ENCODE measurements around the gene GALNT2. TPM values are rescaled to one million over a fixed set of nuclear protein-coding genes. Genes with fewer than 3 reads are reported as not detected.
A peak's percentile ranks its signal among the peaks of the same experiment; 100 is the strongest.

Gene GALNT2
- total and polyA plus RNA-seq, 10 donors, result 7.9 to 44.8 (median 36.9) TPM

GRCh38 chr1:230141021-230141648 is 74.1 kb downstream of the GALNT2 start:
- Histone ChIP-seq H3K27ac (no peak overlapping the region), H3K36me3 (peaks cover 0 to 6% (median 0%) of the 10 kb centered on the region in 6 donors), H3K4me3 (no peak overlapping the region), H3K27me3 (replicated peaks in 1 of 7) (no peaks in the 10 kb centered on the region), H3K4me1 (peaks cover 5 to 60% (median 38%) of the 10 kb centered on the region in 6 donors), H3K9me3 (no peaks in the 10 kb centered on the region)
- DNase-seq, result no peak
- TF ChIP-seq POLR2AphosphoS5 (IDR thresholded peaks at IDR 0.05), result no peak
- intact Hi-C loops (cut with DNase I; ENCODE audit: low total_unique reads), result no loop called here
- WGBS, 5 donors, result 92 to 98% (median 94%) methylated on average over 8 of the region's 8 CpGs

GRCh38 chr1:230141797-230142607 is 75.0 kb downstream of the GALNT2 start:
- H3K4me3 ChIP-seq, result no peak overlapping the region
- intact Hi-C loops (cut with DNase I; ENCODE audit: low total_unique reads), result no loop called here
- no peak for TF ChIP-seq POLR2AphosphoS5 (IDR thresholded peaks at IDR 0.05)
- TF ChIP-seq, protein P1, sequence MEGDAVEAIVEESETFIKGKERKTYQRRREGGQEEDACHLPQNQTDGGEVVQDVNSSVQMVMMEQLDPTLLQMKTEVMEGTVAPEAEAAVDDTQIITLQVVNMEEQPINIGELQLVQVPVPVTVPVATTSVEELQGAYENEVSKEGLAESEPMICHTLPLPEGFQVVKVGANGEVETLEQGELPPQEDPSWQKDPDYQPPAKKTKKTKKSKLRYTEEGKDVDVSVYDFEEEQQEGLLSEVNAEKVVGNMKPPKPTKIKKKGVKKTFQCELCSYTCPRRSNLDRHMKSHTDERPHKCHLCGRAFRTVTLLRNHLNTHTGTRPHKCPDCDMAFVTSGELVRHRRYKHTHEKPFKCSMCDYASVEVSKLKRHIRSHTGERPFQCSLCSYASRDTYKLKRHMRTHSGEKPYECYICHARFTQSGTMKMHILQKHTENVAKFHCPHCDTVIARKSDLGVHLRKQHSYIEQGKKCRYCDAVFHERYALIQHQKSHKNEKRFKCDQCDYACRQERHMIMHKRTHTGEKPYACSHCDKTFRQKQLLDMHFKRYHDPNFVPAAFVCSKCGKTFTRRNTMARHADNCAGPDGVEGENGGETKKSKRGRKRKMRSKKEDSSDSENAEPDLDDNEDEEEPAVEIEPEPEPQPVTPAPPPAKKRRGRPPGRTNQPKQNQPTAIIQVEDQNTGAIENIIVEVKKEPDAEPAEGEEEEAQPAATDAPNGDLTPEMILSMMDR (IDR thresholded peaks at IDR 0.05 in 8 of 11, conservative IDR thresholded peaks at IDR 0.05 in 3 of 11), result no peak
- DNase-seq, result peak; percentile 40
- peaks cover 0 to 6% (median 0%) of the 10 kb centered on the region in 6 donors for H3K36me3 ChIP-seq
- 85 to 92% (median 86%) methylated on average over 15 of the region's 15 CpGs for WGBS, 5 donors
- H3K4me1 ChIP-seq, result peaks cover 12 to 69% (median 44%) of the 10 kb centered on the region in 6 donors
- H3K9me3 ChIP-seq, result no peaks in the 10 kb centered on the region
- H3K27ac ChIP-seq, result no peak overlapping the region
- no peaks in the 10 kb centered on the region for H3K27me3 ChIP-seq (replicated peaks in 1 of 7)

DNA sequence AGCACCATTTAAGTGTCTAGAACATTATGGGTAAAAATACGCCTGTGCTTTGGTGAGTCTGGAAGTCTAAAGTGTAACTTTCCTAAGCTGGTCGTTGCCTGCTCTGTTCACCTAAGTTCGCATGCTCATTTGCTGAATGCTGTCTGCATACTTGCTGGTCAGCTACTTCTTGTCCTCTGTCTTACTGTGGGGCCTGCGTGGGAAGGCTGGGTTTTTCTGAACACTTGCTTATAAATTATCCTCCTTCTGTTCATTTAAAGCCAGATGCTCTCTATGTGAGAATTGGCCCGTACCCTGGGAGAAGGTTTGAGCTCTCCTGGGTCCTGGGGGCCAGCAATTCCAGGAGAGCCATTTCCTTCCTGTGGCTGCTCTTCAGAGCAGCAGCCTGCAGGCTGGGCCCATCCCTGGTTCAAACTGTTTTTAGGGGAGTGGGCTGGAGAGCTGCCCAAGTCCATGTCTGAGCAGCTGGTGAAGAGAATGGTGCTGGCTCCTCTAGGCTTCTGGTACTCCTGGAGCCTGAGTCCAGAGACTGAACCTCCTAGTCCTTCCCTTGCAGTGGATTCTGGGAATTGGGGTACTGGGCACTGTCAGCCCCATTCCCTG is 75.7 kb downstream of the GALNT2 start:
- H3K4me3 ChIP-seq, result no peak overlapping the region
- no peaks in the 10 kb centered on the region for H3K9me3 ChIP-seq
- WGBS, 5 donors, result 84 to 88% (median 86%) methylated on average over 5 of the region's 5 CpGs
- H3K27ac ChIP-seq, result no peak overlapping the region
- H3K36me3 ChIP-seq, result peaks cover 0 to 6% (median 0%) of the 10 kb centered on the region in 6 donors
- TF ChIP-seq, protein P1 (IDR thresholded peaks at IDR 0.05 in 8 of 11, conservative IDR thresholded peaks at IDR 0.05 in 3 of 11), result no peak
- no peak for TF ChIP-seq POLR2AphosphoS5 (IDR thresholded peaks at IDR 0.05)
- H3K27me3 ChIP-seq (replicated peaks in 1 of 7), result no peaks in the 10 kb centered on the region
- peaks cover 17 to 76% (median 50%) of the 10 kb centered on the region in 6 donors for H3K4me1 ChIP-seq
- intact Hi-C loops (cut with DNase I; ENCODE audit: low total_unique reads), result no loop called here
- peak; percentile 28 for DNase-seq

DNA sequence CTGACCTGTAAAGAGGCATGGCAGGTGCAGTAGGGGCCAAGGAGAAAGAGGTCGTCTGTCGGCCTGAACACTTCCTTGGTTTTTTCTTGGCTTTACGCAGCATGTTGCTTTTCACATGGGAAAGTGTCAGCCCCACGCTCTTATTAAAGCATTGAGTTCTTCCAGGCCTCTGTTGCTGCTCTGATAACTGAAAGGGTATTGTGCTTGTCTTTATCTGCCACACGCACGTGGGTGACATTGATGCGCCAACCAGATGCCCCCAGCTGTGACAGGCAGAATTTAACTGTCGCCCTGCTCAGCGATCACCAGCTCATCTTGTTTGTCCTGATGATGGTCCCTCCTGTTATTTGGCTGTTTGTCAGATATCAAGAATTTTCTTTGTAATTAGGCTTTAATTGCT is 76.5 kb downstream of the GALNT2 start:
- peaks cover 17 to 84% (median 55%) of the 10 kb centered on the region in 6 donors for H3K4me1 ChIP-seq
- intact Hi-C loops (cut with DNase I; ENCODE audit: low total_unique reads), result no loop called here
- H3K9me3 ChIP-seq, result no peaks in the 10 kb centered on the region
- peak; percentile 23 for DNase-seq
- H3K27me3 ChIP-seq (replicated peaks in 1 of 7), result no peaks in the 10 kb centered on the region
- no peak overlapping the region for H3K4me3 ChIP-seq
- H3K27ac ChIP-seq, result no peak overlapping the region
- WGBS, 5 donors, result 89 to 94% (median 90%) methylated on average over 9 of the region's 9 CpGs
- TF ChIP-seq POLR2A (IDR thresholded peaks at IDR 0.05) (no peak), POLR2AphosphoS5 (IDR thresholded peaks at IDR 0.05) (no peak)
- TF ChIP-seq, protein P1 (IDR thresholded peaks at IDR 0.05 in 8 of 11, conservative IDR thresholded peaks at IDR 0.05 in 3 of 11), result no peak
- no peaks in the 10 kb centered on the region for H3K36me3 ChIP-seq

All from spleen (tissue), 11 donors.